Suprapubic skin (tissue), 4 donors: ENCODE data around the gene ADAMTS10. TPM values are rescaled to one million over a fixed set of nuclear protein-coding genes. Genes with fewer than 3 reads are reported as not detected.

Experiments used
- DNase-seq, 2 donors: peaks; one replicate each; pipeline ENCODE4 v3.0.0-alpha.2; 2019; ENCODE audit warnings: low spot score in 2 of 2
- H3K27ac ChIP-seq: fragments of 200-600 bp; sonication (generic); one replicate; pipeline ENCODE4 v1.5.1; 2019
- H3K27me3 ChIP-seq: fragments of 200-600 bp; sonication (generic); one replicate; pipeline ENCODE4 v1.5.1; 2019
- H3K36me3 ChIP-seq: fragments of 200-600 bp; sonication (generic); one replicate; pipeline ENCODE4 v1.5.1; 2019
- H3K4me1 ChIP-seq: fragments of 200-600 bp; sonication (generic); one replicate; pipeline ENCODE4 v1.5.1; 2019
- H3K4me3 ChIP-seq: fragments of 200-600 bp; sonication (generic); one replicate; pipeline ENCODE4 v1.5.1; 2019; ENCODE audit warnings: mild to moderate bottlenecking
- H3K9me3 ChIP-seq: fragments of 200-600 bp; sonication (generic); one replicate; pipeline ENCODE4 v1.5.1; 2019
- CTCF ChIP-seq, 2 donors: fragments of 200-600 bp in 1 of 2; fragments of 450-650 bp in 1 of 2; sonication (generic) in 1 of 2; IDR thresholded peaks; one replicate each; pipeline ENCODE4 v1.5.1; 2016 to 2019; ENCODE audit warnings: antibody characterized with exemption in 2 of 2, mild to moderate bottlenecking in 1 of 2, moderate library complexity in 1 of 2
- EP300 ChIP-seq: sonication (generic); formaldehyde crosslinking; IDR thresholded peaks from one replicate; pipeline ENCODE4 v1.6.1; 2017; ENCODE audit warnings: antibody characterized with exemption
- POLR2A ChIP-seq, 2 donors: fragments of 450-650 bp; IDR thresholded peaks; one replicate each; pipeline ENCODE4 v1.6.1; 2017; ENCODE audit warnings: antibody characterized with exemption in 2 of 2, mild to moderate bottlenecking in 2 of 2, moderate library complexity in 2 of 2
- POLR2AphosphoS5 ChIP-seq, 3 donors: sonication (generic); formaldehyde crosslinking; IDR thresholded peaks; one replicate each; pipeline ENCODE4 v1.6.1; 2017; ENCODE audit warnings: antibody characterized with exemption in 3 of 3
- WGBS: methylation state at CpG from one replicate; pipeline ENCODE4 v1.1.5; 2018; 5-methylcytosine and 5-hydroxymethylcytosine counted together
- total RNA-seq, 4 donors: library from RNA; depleted of rRNA; stranded (reverse); fragments of >200 nt; gene quantifications; one replicate each; pipeline ENCODE4 v1.1.0, GENCODE V29; 2016

ADAMTS10 gene
- 10 to 100 TPM in 1 of 4 donors, 1 to 10 TPM in 3; 1.8 to 39.6 (median 6.2) TPM for total RNA-seq

DNA sequence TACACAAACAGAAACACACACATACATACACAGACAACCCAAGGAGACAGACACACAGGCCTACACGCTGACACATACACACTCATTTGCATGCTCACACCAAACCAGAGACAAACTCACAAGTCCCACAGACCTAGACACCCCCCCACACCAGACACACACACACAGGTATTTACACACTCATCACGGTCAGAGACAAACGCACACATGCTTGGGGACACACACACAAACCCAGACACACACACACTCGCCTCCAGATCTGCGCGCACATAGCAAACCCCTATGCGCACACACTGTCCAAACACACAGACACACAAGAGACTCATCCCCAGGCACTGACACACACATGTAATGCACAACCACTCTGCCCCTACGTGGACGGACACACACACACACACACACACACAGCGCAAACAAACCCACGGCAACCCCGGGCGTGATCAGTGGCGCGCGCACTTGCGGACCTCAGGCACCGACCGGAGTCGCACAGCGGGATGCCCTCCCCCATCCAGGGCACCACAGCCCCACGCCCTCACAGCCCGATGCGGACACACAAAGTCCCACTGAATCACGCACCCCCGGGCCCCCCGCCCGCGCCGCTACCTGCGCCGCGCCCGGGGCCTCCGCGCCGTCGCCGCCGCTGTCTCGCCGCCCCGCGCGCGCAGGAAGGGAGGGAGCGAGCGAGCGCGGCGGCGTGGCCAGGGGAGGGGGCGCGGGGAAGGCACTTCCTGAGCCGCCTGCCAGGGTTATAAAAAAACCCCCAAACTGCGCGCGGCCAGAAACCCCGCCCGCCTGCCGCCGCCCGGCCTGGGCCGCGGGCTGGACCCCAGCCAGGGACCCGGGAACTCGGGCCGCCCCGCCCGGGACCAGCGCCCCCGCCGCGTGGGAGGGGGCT is at the start of gene ADAMTS10:
ADAMTS10 (minus strand) TSS at position 675 of the 895 bp plus-strand sequence. CDS start 5,005 bp downstream, outside the sequence.
- Histone ChIP-seq H3K27me3 (no peaks in the 10 kb centered on the region), H3K4me3 (peak within 1 kb of the TSS; percentile 56), H3K4me1 (peaks cover 49% of the 10 kb centered on the region), H3K36me3 (peaks cover under 1% of the 10 kb centered on the region), H3K27ac (peak within 1 kb of the TSS; percentile 86), H3K9me3 (no peaks in the 10 kb centered on the region)
- TF ChIP-seq POLR2AphosphoS5 (IDR thresholded peaks at IDR 0.05) (no peak), POLR2A (IDR thresholded peaks at IDR 0.05) (no peak), CTCF (IDR thresholded peaks at IDR 0.05) (no peak), EP300 (no peak)
- peak in 1 of 2 donors; percentile 72 for DNase-seq
- 2% methylated on average over 26 of the region's 74 CpGs for WGBS

GRCh38 chr19:8659905-8660304 is 49.4 kb upstream of the ADAMTS10 start:
- TF ChIP-seq POLR2AphosphoS5 (IDR thresholded peaks at IDR 0.05), result no peak
- no peak for TF ChIP-seq EP300
- no peak for TF ChIP-seq POLR2A (IDR thresholded peaks at IDR 0.05)
- no peak for TF ChIP-seq CTCF (IDR thresholded peaks at IDR 0.05)
- Histone ChIP-seq H3K27ac (no peak overlapping the region), H3K27me3 (peaks cover 32% of the 10 kb centered on the region), H3K4me1 (peaks cover 1% of the 10 kb centered on the region), H3K9me3 (no peaks in the 10 kb centered on the region), H3K36me3 (no peaks in the 10 kb centered on the region), H3K4me3 (no peak overlapping the region)
- no peak for DNase-seq
- WGBS, result 69% methylated on average over 7 of the region's 7 CpGs

DNA sequence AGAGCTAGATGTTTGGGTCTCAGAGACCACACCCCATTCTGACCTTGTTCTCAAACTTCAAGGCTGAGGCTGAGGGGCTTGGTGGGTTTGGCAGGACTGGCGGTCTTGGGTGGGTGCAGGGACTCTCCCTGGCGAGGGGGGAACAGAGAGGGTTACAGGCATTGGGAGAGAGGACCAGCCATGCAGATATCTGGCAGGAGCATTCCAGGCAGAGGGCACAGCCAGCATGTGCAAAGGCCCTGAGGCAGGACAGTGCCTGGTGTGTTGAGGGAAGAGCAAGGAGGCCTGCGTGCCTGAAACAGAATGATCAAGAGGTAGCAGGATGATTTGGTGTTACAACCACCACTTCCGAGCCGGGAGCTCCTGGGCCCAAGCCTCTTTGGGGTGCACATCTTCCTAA is 47.4 kb upstream of the ADAMTS10 start:
- peaks cover 20% of the 10 kb centered on the region for H3K27me3 ChIP-seq
- WGBS, result 82% methylated on average over 5 of the region's 5 CpGs
- peaks cover 5% of the 10 kb centered on the region for H3K4me1 ChIP-seq
- no peak overlapping the region for H3K27ac ChIP-seq
- TF ChIP-seq POLR2AphosphoS5 (IDR thresholded peaks at IDR 0.05), result no peak
- TF ChIP-seq CTCF (IDR thresholded peaks at IDR 0.05), result no peak
- no peak for TF ChIP-seq POLR2A (IDR thresholded peaks at IDR 0.05)
- no peak for TF ChIP-seq EP300
- H3K4me3 ChIP-seq, result no peak overlapping the region
- H3K9me3 ChIP-seq, result no peaks in the 10 kb centered on the region
- no peak for DNase-seq
- no peaks in the 10 kb centered on the region for H3K36me3 ChIP-seq

- H3K4me3 ChIP-seq, result no peak overlapping the region
- WGBS, result 72% methylated on average over 12 of the region's 12 CpGs
- H3K27ac ChIP-seq, result no peak overlapping the region
- TF ChIP-seq EP300 (no peak), POLR2AphosphoS5 (IDR thresholded peaks at IDR 0.05) (no peak), POLR2A (IDR thresholded peaks at IDR 0.05) (no peak), CTCF (IDR thresholded peaks at IDR 0.05) (no peak)
- no peaks in the 10 kb centered on the region for H3K36me3 ChIP-seq
- no peak for DNase-seq
- H3K9me3 ChIP-seq, result no peaks in the 10 kb centered on the region
- H3K4me1 ChIP-seq, result peaks cover 5% of the 10 kb centered on the region
- peaks cover 23% of the 10 kb centered on the region for H3K27me3 ChIP-seq
Measured at GRCh38 chr19:8655340-8655709, 44.8 kb upstream of the ADAMTS10 start.

GRCh38 chr19:8654591-8655339 is 44.2 kb upstream of the ADAMTS10 start:
- peaks cover 21% of the 10 kb centered on the region for H3K27me3 ChIP-seq
- peak overlapping the region; percentile 23 for H3K4me3 ChIP-seq
- no peaks in the 10 kb centered on the region for H3K9me3 ChIP-seq
- TF ChIP-seq CTCF (IDR thresholded peaks at IDR 0.05), result peak; percentile 81 to 97
- no peak for TF ChIP-seq POLR2A (IDR thresholded peaks at IDR 0.05)
- H3K4me1 ChIP-seq, result peaks cover 5% of the 10 kb centered on the region
- DNase-seq, result no peak
- no peak overlapping the region for H3K27ac ChIP-seq
- no peaks in the 10 kb centered on the region for H3K36me3 ChIP-seq
- WGBS, result 4% methylated on average over 15 of the region's 15 CpGs
